ENCODE measurements around the gene SND1.

DNA sequence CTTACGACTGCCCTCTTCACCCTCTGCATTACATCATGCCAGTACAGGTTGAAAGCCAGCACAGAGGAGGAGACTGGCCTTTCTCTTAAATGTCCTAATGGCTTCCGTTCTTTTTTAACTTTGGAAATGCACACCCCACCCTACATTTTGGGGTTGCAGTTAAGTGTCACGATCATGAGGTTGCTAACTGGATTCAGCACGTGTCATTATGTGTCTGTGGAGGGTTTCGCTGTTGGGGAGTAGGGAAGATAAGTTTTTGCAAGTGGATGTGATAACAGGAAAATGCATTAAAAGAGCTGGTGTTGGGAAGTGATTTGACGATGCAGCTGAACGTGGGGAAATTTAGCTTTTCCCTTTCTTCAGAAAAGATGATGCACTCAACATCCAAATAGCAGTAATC, 243.4 kb downstream of the SND1 start:
- TF ChIP-seq, protein P1, sequence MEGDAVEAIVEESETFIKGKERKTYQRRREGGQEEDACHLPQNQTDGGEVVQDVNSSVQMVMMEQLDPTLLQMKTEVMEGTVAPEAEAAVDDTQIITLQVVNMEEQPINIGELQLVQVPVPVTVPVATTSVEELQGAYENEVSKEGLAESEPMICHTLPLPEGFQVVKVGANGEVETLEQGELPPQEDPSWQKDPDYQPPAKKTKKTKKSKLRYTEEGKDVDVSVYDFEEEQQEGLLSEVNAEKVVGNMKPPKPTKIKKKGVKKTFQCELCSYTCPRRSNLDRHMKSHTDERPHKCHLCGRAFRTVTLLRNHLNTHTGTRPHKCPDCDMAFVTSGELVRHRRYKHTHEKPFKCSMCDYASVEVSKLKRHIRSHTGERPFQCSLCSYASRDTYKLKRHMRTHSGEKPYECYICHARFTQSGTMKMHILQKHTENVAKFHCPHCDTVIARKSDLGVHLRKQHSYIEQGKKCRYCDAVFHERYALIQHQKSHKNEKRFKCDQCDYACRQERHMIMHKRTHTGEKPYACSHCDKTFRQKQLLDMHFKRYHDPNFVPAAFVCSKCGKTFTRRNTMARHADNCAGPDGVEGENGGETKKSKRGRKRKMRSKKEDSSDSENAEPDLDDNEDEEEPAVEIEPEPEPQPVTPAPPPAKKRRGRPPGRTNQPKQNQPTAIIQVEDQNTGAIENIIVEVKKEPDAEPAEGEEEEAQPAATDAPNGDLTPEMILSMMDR (IDR thresholded peaks at IDR 0.05): no peak
- no peak for TF ChIP-seq POLR2A (IDR thresholded peaks at IDR 0.05)
